Esophagus muscularis mucosa (tissue), 4 donors: ENCODE data around the gene ALOX15B. TPM values are rescaled to one million over a fixed set of nuclear protein-coding genes. Genes with fewer than 3 reads are reported as not detected.

ENCODE experiments used
- DNase-seq: peaks from one replicate; pipeline ENCODE4 v3.0.0-alpha.2; 2017; ENCODE audit errors: extremely low spot score
- H3K27ac ChIP-seq, 4 donors: fragments of 200-600 bp; sonication (generic); replicated peaks in 1 of 4; 1 replicate in 3 of 4; 2 replicates in 1 of 4; pipeline ENCODE4 v1.5.1; 2016 to 2019; ENCODE audit warnings: mild to moderate bottlenecking in 1 of 4
- H3K27me3 ChIP-seq, 4 donors: fragments of 200-600 bp; sonication (generic); one replicate each; pipeline versions ENCODE4 v1.5.1 to v1.6.0; 2016 to 2019
- H3K36me3 ChIP-seq, 4 donors: fragments of 200-600 bp; sonication (generic); one replicate each; pipeline ENCODE4 v1.5.1; 2016 to 2019
- H3K4me1 ChIP-seq, 4 donors: fragments of 200-600 bp; sonication (generic); one replicate each; pipeline ENCODE4 v1.5.1; 2016 to 2019
- H3K4me3 ChIP-seq, 4 donors: fragments of 200-600 bp; sonication (generic); 1 replicate in 2 of 4; 2 replicates in 2 of 4; pipeline ENCODE4 v1.5.1; 2016 to 2019; ENCODE audit warnings: mild to moderate bottlenecking in 4 of 4, moderate library complexity in 1 of 4
- H3K9me3 ChIP-seq, 4 donors: fragments of 200-600 bp; sonication (generic); 1 replicate in 3 of 4; 2 replicates in 1 of 4; pipeline ENCODE4 v1.5.1; 2016 to 2019
- CTCF ChIP-seq, 3 experiments: fragments of 200-600 bp in 2 of 3; fragments of 450-650 bp in 1 of 3; sonication (generic) in 2 of 3; IDR thresholded peaks; one replicate each; pipeline ENCODE4 v1.5.1; 2017 to 2019; ENCODE audit warnings: antibody characterized with exemption in 3 of 3, mild to moderate bottlenecking in 2 of 3, moderate library complexity in 1 of 3
- EP300 ChIP-seq: sonication (generic); formaldehyde crosslinking; IDR thresholded peaks from one replicate; pipeline ENCODE4 v1.6.1; 2017; ENCODE audit warnings: antibody characterized with exemption
- POLR2A ChIP-seq: fragments of 450-650 bp; IDR thresholded peaks from one replicate; pipeline ENCODE4 v1.6.1; 2017; ENCODE audit warnings: antibody characterized with exemption, moderate library complexity, mild to moderate bottlenecking, low read depth
- POLR2AphosphoS5 ChIP-seq, 2 donors: sonication (generic); formaldehyde crosslinking; IDR thresholded peaks; one replicate each; pipeline ENCODE4 v1.6.1; 2017; ENCODE audit warnings: antibody characterized with exemption in 2 of 2
- WGBS: methylation state at CpG from one replicate; pipeline ENCODE4 v1.1.5; 2018; 5-methylcytosine and 5-hydroxymethylcytosine counted together
- intact Hi-C: fragments of 100-400 bp; cut with DNase I; formaldehyde crosslinking; loops from one replicate; pipeline ENCODE4 v1.15.1; 2023
- total RNA-seq, 4 donors: library from RNA; depleted of rRNA; stranded (reverse); fragments of >200 nt; gene quantifications; one replicate each; pipeline versions ENCODE4 v1.1.0 to v1.2.1, GENCODE V29; 2016

Gene ALOX15B
- total RNA-seq, 4 donors from 2014 or later: 1.3 to 3.7 (median 2.0) TPM

- intact Hi-C loops: no loop called here
- no peak overlapping the region for H3K4me3 ChIP-seq
- WGBS: 93% methylated on average over 30 of the region's 30 CpGs
- DNase-seq: no peak
- H3K4me1 ChIP-seq: peaks cover 12 to 20% (median 15%) of the 10 kb centered on the region in 4 donors
- no peak for TF ChIP-seq POLR2AphosphoS5 (IDR thresholded peaks at IDR 0.05)
- TF ChIP-seq POLR2A: no peak
- TF ChIP-seq EP300: no peak
- no peak for TF ChIP-seq CTCF (IDR thresholded peaks at IDR 0.05)
- no peak overlapping the region for H3K27ac ChIP-seq
- H3K36me3 ChIP-seq: no peaks in the 10 kb centered on the region
- peaks cover 13 to 64% (median 21%) of the 10 kb centered on the region in 4 donors for H3K27me3 ChIP-seq
- no peaks in the 10 kb centered on the region for H3K9me3 ChIP-seq
These were observed 32.7 kb upstream of the ALOX15B start for GRCh38 chr17:8005967-8006730.

- Histone ChIP-seq H3K36me3 (no peaks in the 10 kb centered on the region), H3K4me3 (no peak overlapping the region), H3K9me3 (no peaks in the 10 kb centered on the region), H3K4me1 (peaks cover 12 to 18% (median 15%) of the 10 kb centered on the region in 4 donors), H3K27ac (no peak overlapping the region), H3K27me3 (peaks cover 13 to 57% (median 20%) of the 10 kb centered on the region in 4 donors)
- no peak for TF ChIP-seq POLR2AphosphoS5 (IDR thresholded peaks at IDR 0.05)
- TF ChIP-seq EP300: no peak
- no peak for TF ChIP-seq CTCF (IDR thresholded peaks at IDR 0.05)
- TF ChIP-seq POLR2A: no peak
- 80% methylated on average over 8 of the region's 14 CpGs for WGBS
- intact Hi-C loops: no loop called here
- DNase-seq: no peak
These were observed 31.8 kb upstream of the ALOX15B start for GRCh38 chr17:8006836-8007680.

GRCh38 chr17:8007836-8008235 is 31.0 kb upstream of the ALOX15B start:
- WGBS: 98% methylated on average over 5 of the region's 5 CpGs

GRCh38 chr17:8012045-8012580 is 26.7 kb upstream of the ALOX15B start:
- H3K27ac ChIP-seq: no peak overlapping the region
- 93% methylated on average over 15 of the region's 15 CpGs for WGBS
- intact Hi-C loops: loop anchor here (5.0 kb wide), 1 partner anchor 35 kb away; no protein-coding TSS in a partner anchor
- H3K27me3 ChIP-seq: peaks cover 0 to 61% (median 18%) of the 10 kb centered on the region in 4 donors
- peaks cover 9 to 17% (median 16%) of the 10 kb centered on the region in 4 donors for H3K4me1 ChIP-seq
- DNase-seq: no peak
- TF ChIP-seq POLR2AphosphoS5 (IDR thresholded peaks at IDR 0.05) (no peak), CTCF (IDR thresholded peaks at IDR 0.05) (no peak), POLR2A (no peak), EP300 (no peak)
- no peaks in the 10 kb centered on the region for H3K36me3 ChIP-seq
- H3K4me3 ChIP-seq: no peak overlapping the region
- H3K9me3 ChIP-seq: no peaks in the 10 kb centered on the region

More at GRCh38 chr17:8007836-8008235, 31.0 kb upstream of the ALOX15B start:
- DNase-seq: no peak
- Histone ChIP-seq H3K4me1 (peaks cover 7 to 11% (median 8%) of the 10 kb centered on the region in 4 donors), H3K27me3 (peaks cover 12 to 56% (median 12%) of the 10 kb centered on the region in 4 donors), H3K4me3 (no peak overlapping the region), H3K36me3 (no peaks in the 10 kb centered on the region), H3K9me3 (no peaks in the 10 kb centered on the region), H3K27ac (no peak overlapping the region)
- intact Hi-C loops: no loop called here
- TF ChIP-seq EP300 (no peak), CTCF (IDR thresholded peaks at IDR 0.05) (no peak), POLR2A (no peak), POLR2AphosphoS5 (IDR thresholded peaks at IDR 0.05) (no peak)
